Measurements from ENCODE around the gene BLM. TPM values are rescaled to one million over a fixed set of nuclear protein-coding genes. Genes with fewer than 3 reads are reported as not detected.

BLM gene
- total and polyA plus RNA-seq, 7 experiments from 2014 or later: 2.8 to 53.1 (median 6.3) TPM

- intact Hi-C loops (cut with micrococcal nuclease): loop anchor here in 1 of 2 donors (10.0 kb wide), 1 partner anchor 127 kb away; no protein-coding TSS in a partner anchor
- POLR2A ChIA-PET: no interaction called here
Measured at GRCh38 chr15:90751300-90751825, 34.2 kb downstream of the BLM start.

GRCh38 chr15:90756916-90757315 is 39.8 kb downstream of the BLM start:
- Mint-ChIP-seq H3K4me3 (no peak overlapping the region), H3K9me3 (no peaks in the 10 kb centered on the region), H3K27ac (peak overlapping the region in 2 of 9 donors; percentile 53 to 62), H3K4me1 (peaks cover 0 to 43% (median 0%) of the 10 kb centered on the region in 7 donors), H3K27me3 (no peaks in the 10 kb centered on the region), H3K36me3 (peaks cover 5 to 43% (median 31%) of the 10 kb centered on the region in 5 donors)
- Histone ChIP-seq H3K27ac (ENCODE audit: low read depth, low read length) (no peak overlapping the region), H3K36me3 (ENCODE audit: control insufficient read depth in 2 of 3, insufficient read depth in 3 of 3, low read length in 3 of 3) (peaks cover 0 to 5% (median 0%) of the 10 kb centered on the region in 3 experiments), H3K27me3 (ENCODE audit: control insufficient read depth in 2 of 2, insufficient read depth in 2 of 2, low read length in 2 of 2) (no peaks in the 10 kb centered on the region), H3K9me3 (ENCODE audit: control insufficient read depth in 2 of 3, low read length in 3 of 3) (no peaks in the 10 kb centered on the region), H3K4me1 (ENCODE audit: control insufficient read depth in 2 of 2, insufficient read depth in 2 of 2, low read length in 2 of 2) (no peaks in the 10 kb centered on the region), H3K4me3 (ENCODE audit: low read length) (no peak overlapping the region)
- intact Hi-C loops (cut with micrococcal nuclease): loop anchor here in 1 of 2 donors (5.0 to 10.0 kb wide), 2 partner anchors 35 to 132 kb away; no protein-coding TSS in a partner anchor
- ChIA-PET POLR2A (no interaction called here), CTCF (no interaction called here)
- ATAC-seq: no peak
- DNase-seq: no peak

More at GRCh38 chr15:90751300-90751825, 34.2 kb downstream of the BLM start:
- DNase-seq (no peak), ATAC-seq (no peak)
- H3K27ac Mint-ChIP-seq: no peak overlapping the region
- peaks cover 0 to 36% (median 27%) of the 10 kb centered on the region in 5 donors for H3K36me3 Mint-ChIP-seq
- H3K4me3 Mint-ChIP-seq: no peak overlapping the region
- no peaks in the 10 kb centered on the region for H3K9me3 Mint-ChIP-seq
- Histone ChIP-seq H3K4me3 (ENCODE audit: low read length) (no peak overlapping the region), H3K9me3 (ENCODE audit: control insufficient read depth in 2 of 3, low read length in 3 of 3) (no peaks in the 10 kb centered on the region), H3K27me3 (ENCODE audit: control insufficient read depth in 2 of 2, insufficient read depth in 2 of 2, low read length in 2 of 2) (no peaks in the 10 kb centered on the region), H3K27ac (ENCODE audit: low read depth, low read length) (no peak overlapping the region), H3K36me3 (ENCODE audit: control insufficient read depth in 2 of 3, insufficient read depth in 3 of 3, low read length in 3 of 3) (no peaks in the 10 kb centered on the region), H3K4me1 (ENCODE audit: control insufficient read depth in 2 of 2, insufficient read depth in 2 of 2, low read length in 2 of 2) (no peaks in the 10 kb centered on the region)
- CTCF ChIA-PET: no interaction called here
- peaks cover 0 to 57% (median 0%) of the 10 kb centered on the region in 7 donors for H3K4me1 Mint-ChIP-seq
- no peaks in the 10 kb centered on the region for H3K27me3 Mint-ChIP-seq

- H3K27ac Mint-ChIP-seq: peak overlapping the region in 3 of 9 donors; percentile 14 to 62 (median 27)
- no peak overlapping the region for H3K4me3 Mint-ChIP-seq
- peaks cover 0 to 48% (median 0%) of the 10 kb centered on the region in 7 donors for H3K4me1 Mint-ChIP-seq
- Histone ChIP-seq H3K4me3 (ENCODE audit: low read length) (no peak overlapping the region), H3K4me1 (ENCODE audit: control insufficient read depth in 2 of 2, insufficient read depth in 2 of 2, low read length in 2 of 2) (no peaks in the 10 kb centered on the region), H3K27ac (ENCODE audit: low read depth, low read length) (no peak overlapping the region), H3K27me3 (ENCODE audit: control insufficient read depth in 2 of 2, insufficient read depth in 2 of 2, low read length in 2 of 2) (no peaks in the 10 kb centered on the region), H3K9me3 (ENCODE audit: control insufficient read depth in 2 of 3, low read length in 3 of 3) (no peaks in the 10 kb centered on the region), H3K36me3 (ENCODE audit: control insufficient read depth in 2 of 3, insufficient read depth in 3 of 3, low read length in 3 of 3) (peaks cover 0 to 5% (median 0%) of the 10 kb centered on the region in 3 experiments)
- no peaks in the 10 kb centered on the region for H3K27me3 Mint-ChIP-seq
- CTCF ChIA-PET: no interaction called here
- H3K36me3 Mint-ChIP-seq: peaks cover 5 to 45% (median 31%) of the 10 kb centered on the region in 5 donors
- no peak for ATAC-seq
- POLR2A ChIA-PET: no interaction called here
- H3K9me3 Mint-ChIP-seq: no peaks in the 10 kb centered on the region
- no peak for DNase-seq
- intact Hi-C loops (cut with micrococcal nuclease): loop anchor here in 1 of 2 donors (5.0 to 10.0 kb wide), 2 partner anchors 35 to 133 kb away; no protein-coding TSS in a partner anchor
Measured at GRCh38 chr15:90757461-90757860, 40.3 kb downstream of the BLM start.

- POLR2A ChIA-PET: no interaction called here
- no peaks in the 10 kb centered on the region for H3K4me1 ChIP-seq (ENCODE audit: control insufficient read depth in 2 of 2, insufficient read depth in 2 of 2, low read length in 2 of 2)
- no peak overlapping the region for H3K4me3 Mint-ChIP-seq
- ATAC-seq: no peak
- CTCF ChIA-PET: no interaction called here
- H3K4me1 Mint-ChIP-seq: peaks cover 0 to 42% (median 0%) of the 10 kb centered on the region in 7 donors
- no peak overlapping the region for H3K27ac ChIP-seq (ENCODE audit: low read depth, low read length)
- no peaks in the 10 kb centered on the region for H3K27me3 ChIP-seq (ENCODE audit: control insufficient read depth in 2 of 2, insufficient read depth in 2 of 2, low read length in 2 of 2)
- no peaks in the 10 kb centered on the region for H3K9me3 Mint-ChIP-seq
- peaks cover 0 to 5% (median 0%) of the 10 kb centered on the region in 3 experiments for H3K36me3 ChIP-seq (ENCODE audit: control insufficient read depth in 2 of 3, insufficient read depth in 3 of 3, low read length in 3 of 3)
- H3K36me3 Mint-ChIP-seq: peaks cover 5 to 36% (median 26%) of the 10 kb centered on the region in 5 donors
- H3K27ac Mint-ChIP-seq: peak overlapping the region in 2 of 9 donors; percentile 16 to 58
- DNase-seq: no peak
- no peaks in the 10 kb centered on the region for H3K9me3 ChIP-seq (ENCODE audit: control insufficient read depth in 2 of 3, low read length in 3 of 3)
- no peaks in the 10 kb centered on the region for H3K27me3 Mint-ChIP-seq
- no peak overlapping the region for H3K4me3 ChIP-seq (ENCODE audit: low read length)
- intact Hi-C loops (cut with micrococcal nuclease): no loop called here
Measured at GRCh38 chr15:90760661-90761232, 43.6 kb downstream of the BLM start.

GRCh38 chr15:90761629-90762028 is 44.5 kb downstream of the BLM start:
- Mint-ChIP-seq H3K27ac (no peak overlapping the region), H3K36me3 (peaks cover 5 to 34% (median 25%) of the 10 kb centered on the region in 5 donors), H3K27me3 (no peaks in the 10 kb centered on the region), H3K4me1 (peaks cover 0 to 39% (median 0%) of the 10 kb centered on the region in 7 donors), H3K4me3 (no peak overlapping the region), H3K9me3 (no peaks in the 10 kb centered on the region)
- H3K4me3 ChIP-seq (ENCODE audit: low read length): no peak overlapping the region
- CTCF ChIA-PET: no interaction called here
- peaks cover 0 to 5% (median 0%) of the 10 kb centered on the region in 3 experiments for H3K36me3 ChIP-seq (ENCODE audit: control insufficient read depth in 2 of 3, insufficient read depth in 3 of 3, low read length in 3 of 3)
- H3K4me1 ChIP-seq (ENCODE audit: control insufficient read depth in 2 of 2, insufficient read depth in 2 of 2, low read length in 2 of 2): no peaks in the 10 kb centered on the region
- H3K27ac ChIP-seq (ENCODE audit: low read depth, low read length): no peak overlapping the region
- H3K27me3 ChIP-seq (ENCODE audit: control insufficient read depth in 2 of 2, insufficient read depth in 2 of 2, low read length in 2 of 2): no peaks in the 10 kb centered on the region
- DNase-seq: no peak
- intact Hi-C loops (cut with micrococcal nuclease): no loop called here
- H3K9me3 ChIP-seq (ENCODE audit: control insufficient read depth in 2 of 3, low read length in 3 of 3): no peaks in the 10 kb centered on the region
- no peak for ATAC-seq
- POLR2A ChIA-PET: interaction anchor here (0.5 kb wide), 1 partner anchor 19 kb away, joined by 3 read pairs; no protein-coding TSS in a partner anchor

GRCh38 chr15:90762109-90762508 is 45.0 kb downstream of the BLM start:
- no peaks in the 10 kb centered on the region for H3K4me1 ChIP-seq (ENCODE audit: control insufficient read depth in 2 of 2, insufficient read depth in 2 of 2, low read length in 2 of 2)
- no peaks in the 10 kb centered on the region for H3K27me3 Mint-ChIP-seq
- H3K27ac Mint-ChIP-seq: no peak overlapping the region

More at GRCh38 chr15:90762109-90762508, 45.0 kb downstream of the BLM start:
- H3K36me3 Mint-ChIP-seq: peaks cover 5 to 30% (median 24%) of the 10 kb centered on the region in 5 donors
- POLR2A ChIA-PET: interaction anchor here (0.5 kb wide), 1 partner anchor 20 kb away, joined by 3 read pairs; no protein-coding TSS in a partner anchor
- intact Hi-C loops (cut with micrococcal nuclease): no loop called here
- no peak overlapping the region for H3K4me3 ChIP-seq (ENCODE audit: low read length)
- ATAC-seq: peak; percentile 82
- H3K9me3 ChIP-seq (ENCODE audit: control insufficient read depth in 2 of 3, low read length in 3 of 3): no peaks in the 10 kb centered on the region
- DNase-seq: no peak
- H3K27me3 ChIP-seq (ENCODE audit: control insufficient read depth in 2 of 2, insufficient read depth in 2 of 2, low read length in 2 of 2): no peaks in the 10 kb centered on the region
- H3K4me1 Mint-ChIP-seq: peaks cover 0 to 35% (median 0%) of the 10 kb centered on the region in 7 donors
- no peaks in the 10 kb centered on the region for H3K9me3 Mint-ChIP-seq
- H3K36me3 ChIP-seq (ENCODE audit: control insufficient read depth in 2 of 3, insufficient read depth in 3 of 3, low read length in 3 of 3): peaks cover 0 to 5% (median 0%) of the 10 kb centered on the region in 3 experiments
- CTCF ChIA-PET: no interaction called here
- H3K27ac ChIP-seq (ENCODE audit: low read depth, low read length): no peak overlapping the region
- H3K4me3 Mint-ChIP-seq: no peak overlapping the region

Measured in naive thymus-derived CD4-positive, alpha-beta T cell (primary cell).